K562 (cell line): ENCODE measurements around the gene JPH4. TPM values are rescaled to one million over a fixed set of nuclear protein-coding genes. Genes with fewer than 3 reads are reported as not detected.

Source experiments
- ATAC-seq: fragments of 200-7000 bp; cut with Tn5 transposase; 3 replicates; pipeline ENCODE4 v1.9.1; 2020; ENCODE audit warnings: moderate library complexity
- BruUV-seq: library from RNA; stranded (reverse); fragments of 400-500 nt; replicated peaks from 2 replicates; lab custom pipeline; 2021; lab: Mats Ljungman, UMichigan
- CTCF ChIA-PET: fragments of 300-600 bp; formaldehyde crosslinking; extraction: SDS; loops from one replicate; lab custom pipeline; 2021; ENCODE audit warnings: low intra/inter-chr PET ratio; lab: Yijun Ruan, JAX
- POLR2A ChIA-PET: fragments of 300-600, 350-650 bp; sonication (Branson Sonifier 250); formaldehyde crosslinking; extraction: SDS; loops from one replicate; lab custom pipeline; 2021; ENCODE audit warnings: antibody characterized with exemption, inconsistent platforms; lab: Yijun Ruan, JAX
- DNase-seq, 4 experiments: peaks; one replicate each; pipeline versions ENCODE4 v3.0.0 to v3.0.0-alpha.2; 2011 to 2018; ENCODE audit warnings: low spot score in 3 of 4, mixed read lengths in 3 of 4; ENCODE audit errors: extremely low read depth in 1 of 4
- FAIRE-seq: peaks from 2 replicates; lab custom pipeline; 2011; peaks lifted over from hg19 to GRCh38; lab: Jason Lieb, UNC
- H2AFZ ChIP-seq: 2 replicates; pipeline ENCODE4 v1.6.0; 2011; ENCODE audit warnings: low read depth, low read length, control low read depth, inconsistent platforms
- H3K27ac ChIP-seq: fragments of 200-600 bp; 3 replicates; pipeline ENCODE4 v1.8.0; 2011; ENCODE audit warnings: low read depth, mild to moderate bottlenecking, control low read depth, inconsistent platforms, low read length, moderate library complexity, mixed read lengths; ENCODE audit errors: extremely low read depth
- H3K27me3 ChIP-seq, 2 experiments: fragments of 300-600 bp in 1 of 2; 2 replicates in 1 of 2; 3 replicates in 1 of 2; pipeline versions ENCODE4 v1.6.0 to v1.8.0; 2011; ENCODE audit warnings: inconsistent platforms in 2 of 2, low read length in 2 of 2, mild to moderate bottlenecking in 1 of 2, mixed read lengths in 1 of 2, moderate library complexity in 1 of 2; ENCODE audit not compliant: control insufficient read depth in 2 of 2, insufficient read depth in 2 of 2
- H3K36me3 ChIP-seq: fragments of 300-600 bp; 3 replicates; pipeline ENCODE4 v1.8.0; 2011; ENCODE audit warnings: mild to moderate bottlenecking, low read length, inconsistent platforms; ENCODE audit not compliant: control insufficient read depth, insufficient read depth
- H3K4me1 ChIP-seq, 2 experiments: fragments of 200-600 bp in 1 of 2; replicated peaks in 1 of 2; 2 replicates in 1 of 2; 3 replicates in 1 of 2; pipeline versions ENCODE4 v1.5.1 to v1.8.0; 2011; ENCODE audit warnings: inconsistent platforms in 2 of 2, low read length in 2 of 2, mild to moderate bottlenecking in 1 of 2, mixed read lengths in 1 of 2, moderate library complexity in 1 of 2; ENCODE audit not compliant: control insufficient read depth in 2 of 2, insufficient read depth in 2 of 2
- H3K4me2 ChIP-seq: 2 replicates; pipeline ENCODE4 v1.6.1; 2011; ENCODE audit warnings: low read length, control low read depth, inconsistent platforms, mixed read lengths; ENCODE audit not compliant: insufficient read depth
- H3K4me3 ChIP-seq: fragments of 200-600 bp; sonication (generic), shearing (Covaris generic); 2 replicates; pipeline ENCODE4 v1.5.1; 2016; ENCODE audit warnings: control low read depth, inconsistent platforms
- H3K79me2 ChIP-seq: fragments of 200-600 bp; 3 replicates; pipeline ENCODE4 v1.8.0; 2011; ENCODE audit warnings: low read length, inconsistent platforms; ENCODE audit not compliant: control insufficient read depth, insufficient read depth
- H3K9ac ChIP-seq, 2 experiments: 2 replicates each; pipeline versions ENCODE4 v1.6.0 to v1.6.1; 2011; ENCODE audit warnings: low read depth in 2 of 2, low read length in 2 of 2, control low read depth in 1 of 2, inconsistent platforms in 1 of 2, mild to moderate bottlenecking in 1 of 2, mixed read lengths in 1 of 2; ENCODE audit not compliant: insufficient read depth in 1 of 2
- H3K9me1 ChIP-seq: one replicate; pipeline ENCODE4 v1.6.0; 2011; ENCODE audit warnings: inconsistent platforms, mild to moderate bottlenecking, low read length, moderate library complexity; ENCODE audit not compliant: control insufficient read depth, insufficient read depth
- H3K9me3 ChIP-seq: replicated peaks from 2 replicates; pipeline ENCODE4 v1.5.1; 2011; ENCODE audit warnings: low read depth, low read length, inconsistent platforms; ENCODE audit not compliant: control insufficient read depth, insufficient read depth
- H4K20me1 ChIP-seq: replicated peaks from 2 replicates; pipeline ENCODE4 v1.6.1; 2011; ENCODE audit warnings: low read length, inconsistent platforms, mixed read lengths; ENCODE audit not compliant: control insufficient read depth, insufficient read depth
- BRF2 ChIP-seq: IDR thresholded peaks from 3 replicates; pipeline ENCODE4 v1.6.1; 2011; ENCODE audit warnings: borderline replicate concordance, mild to moderate bottlenecking; ENCODE audit not compliant: insufficient read length, insufficient read depth
- C11orf30 ChIP-seq: fragments of 450-650 bp; IDR thresholded peaks from 2 replicates; pipeline ENCODE4 v1.6.1; 2016; ENCODE audit warnings: low read depth, mild to moderate bottlenecking
- DACH1 ChIP-seq: fragments of 450-650 bp; IDR thresholded peaks from 2 replicates; pipeline ENCODE4 v1.6.1; 2018; ENCODE audit not compliant: partially characterized antibody
- ELF2 ChIP-seq: fragments of 250-450 bp; sonication (Bioruptor Pico); IDR thresholded peaks from 2 replicates; pipeline ENCODE4 v1.5.0; 2021; ENCODE audit warnings: mild to moderate bottlenecking
- HDAC1 ChIP-seq, 2 experiments: fragments of 450-650 bp; IDR thresholded peaks; 2 replicates each; pipeline ENCODE4 v1.6.1; 2016 to 2017; ENCODE audit warnings: inconsistent platforms in 1 of 2, mild to moderate bottlenecking in 1 of 2, moderate library complexity in 1 of 2
- MAFF ChIP-seq: IDR thresholded peaks from 2 replicates; pipeline ENCODE4 v1.6.1; 2012; ENCODE audit warnings: low read length, improper control_type of control experiment
- MAFG ChIP-seq: fragments of 450-650 bp; conservative IDR thresholded peaks from 2 replicates; pipeline ENCODE4 v1.6.1; 2016; ENCODE audit warnings: missing genetic modification characterization, missing compliant biosample characterization
- MAFK ChIP-seq: IDR thresholded peaks from 2 replicates; pipeline ENCODE4 v1.6.1; 2011; ENCODE audit warnings: low read length, improper control_type of control experiment
- ZNF316 ChIP-seq: fragments of 450-650 bp; IDR thresholded peaks from 2 replicates; pipeline ENCODE4 v1.6.1; 2016
- ZSCAN29 ChIP-seq: fragments of 450-650 bp; IDR thresholded peaks from 2 replicates; pipeline ENCODE4 v1.6.1; 2017
- WGBS: fragments of 100-300 bp; shearing (Covaris generic); methylation state at CpG from one replicate; pipeline ENCODE4 v1.1.6; 2016; ENCODE audit warnings: low coverage, mixed read lengths; ENCODE audit not compliant: insufficient coverage; ENCODE audit errors: missing lambda C conversion rate; 5-methylcytosine and 5-hydroxymethylcytosine counted together
- in situ Hi-C: fragments of 300-500 bp; cut with MboI; formaldehyde crosslinking; loops from 4 replicates; pipeline ENCODE4 v1.15.0; 2018; ENCODE audit warnings: inconsistent platforms, mixed read lengths
- intact Hi-C: fragments of 100-400 bp; cut with micrococcal nuclease; formaldehyde crosslinking; loops from 2 replicates; pipeline ENCODE4 v1.14.2; 2022
- polyA plus RNA-seq, 8 experiments: library from polyadenylated mRNA; depleted of rRNA in 4 of 8; stranded (reverse) in 5 of 8; unstranded in 3 of 8; fragments of >200 nt; fragmentation: Nextera tagmentation in 2 of 8; fragmentation: Illumina TruSeq in 1 of 8; extraction: Ambion mirVana in 2 of 8; extraction: Trizol in 1 of 8; gene quantifications; 2 replicates each; pipeline versions ENCODE4 v1.2.1 to v1.2.3, GENCODE V29; 2011 to 2014; ENCODE audit warnings: inconsistent platforms in 1 of 8, missing spikeins in 1 of 8
- total RNA-seq, 7 experiments: library from RNA; depleted of rRNA in 6 of 7; stranded (reverse); fragments of >200 nt in 6 of 7; fragmentation: Illumina TruSeq in 2 of 7; extraction: Trizol in 2 of 7; gene quantifications; 2 replicates each; pipeline versions ENCODE4 v1.2.1 to v1.2.3, GENCODE V29; 2011 to 2021; ENCODE audit warnings: low replicate concordance in 1 of 7

JPH4 gene
- total and polyA plus RNA-seq, 9 of the 15 experiments (the other 6 are each of a cell fraction or from before 2014, with no cell fraction given), result 0.04 to 0.13 (median 0.06) TPM; not detected in 5

- Histone ChIP-seq H4K20me1 (no peaks in the 10 kb centered on the region), H2AFZ (no peak overlapping the region), H3K4me1 (peaks cover 0 to 3% of the 10 kb centered on the region in 2 experiments; a peak in 1 of 5 replicates), H3K9me1 (no peaks in the 10 kb centered on the region), H3K4me3 (no peak overlapping the region), H3K9ac (no peak overlapping the region), H3K4me2 (no peak overlapping the region), H3K36me3 (no peaks in the 10 kb centered on the region), H3K27me3 (peaks cover 2 to 35% of the 10 kb centered on the region in 2 experiments; a peak in 2 of 5 replicates), H3K9me3 (no peaks in the 10 kb centered on the region), H3K27ac (no peak overlapping the region), H3K79me2 (no peaks in the 10 kb centered on the region)
- 3% methylated on average over 3 of the region's 4 CpGs for WGBS
- intact Hi-C loops (no loop called here), in situ Hi-C loops (no loop called here)
- FAIRE-seq (no peak), ATAC-seq (no peak), DNase-seq (no peak)
- ChIA-PET CTCF (no interaction called here), POLR2A (interaction anchor here (1.1 kb wide), 1 partner anchor 507 kb away, joined by 3 read pairs; no protein-coding TSS in a partner anchor)
- BruUV-seq, result no TSS peak
- TF ChIP-seq C11orf30 (peak; percentile 89), MAFK (peak; percentile 92), HDAC1 (IDR thresholded peaks at IDR 0.05) (no peak), BRF2 (no peak), MAFG (tag) (peak; percentile 83), ZSCAN29 (no peak), ZNF316 (peak; percentile 94), MAFF (peak; percentile 89), ELF2 (CRISPR knock-in tag) (no peak), DACH1 (no peak)
- TF ChIP-seq, all 486 proteins: peak for 5
Measured at GRCh38 chr14:23518709-23519108, 59.9 kb downstream of the JPH4 start.

Other genes with a start within 250 kb of the JPH4 start
Only the 7 nearest of the 11 such genes appear.
- gene MYH6, start 170.5 kb downstream of the JPH4 start, total RNA-seq (2014; rRNA removed), result not detected in 2 replicates
- gene MYH6, start 170.5 kb downstream of the JPH4 start, total RNA-seq (2014; rRNA removed; fragmentation: Illumina TruSeq; extraction: Trizol), result not detected in 2 replicates
- not detected in 2 replicates for gene MYH6, start 170.5 kb downstream of the JPH4 start, total RNA-seq (2015; rRNA removed; fragmentation: Illumina TruSeq; extraction: Trizol)
- gene MYH6, start 170.5 kb downstream of the JPH4 start, total RNA-seq (2021), result not detected in 2 replicates
- gene MYH6, start 170.5 kb downstream of the JPH4 start, polyA plus RNA-seq (2011; rRNA removed), result not detected in 2 replicates
- not detected in 2 replicates for gene MYH6, start 170.5 kb downstream of the JPH4 start, polyA plus RNA-seq (2014; fragmentation: Illumina TruSeq; extraction: Trizol)
- not detected for gene MYH6, start 170.5 kb downstream of the JPH4 start, polyA plus RNA-seq (2014; fragmentation: Nextera tagmentation; extraction: Ambion mirVana)
- gene MYH6, start 170.5 kb downstream of the JPH4 start, polyA plus RNA-seq (2014; rRNA removed), result not detected in 2 replicates
- not detected in 2 replicates for gene MYH7, start 143.1 kb downstream of the JPH4 start, total RNA-seq (2014; rRNA removed)
- not detected in 2 replicates for gene MYH7, start 143.1 kb downstream of the JPH4 start, total RNA-seq (2014; rRNA removed; fragmentation: Illumina TruSeq; extraction: Trizol)
- gene MYH7, start 143.1 kb downstream of the JPH4 start, total RNA-seq (2015; rRNA removed; fragmentation: Illumina TruSeq; extraction: Trizol), result not detected in 2 replicates
- not detected in 2 replicates for gene MYH7, start 143.1 kb downstream of the JPH4 start, total RNA-seq (2021)
- not detected in 2 replicates for gene MYH7, start 143.1 kb downstream of the JPH4 start, polyA plus RNA-seq (2011; rRNA removed)
- not detected in 2 replicates for gene MYH7, start 143.1 kb downstream of the JPH4 start, polyA plus RNA-seq (2014; fragmentation: Illumina TruSeq; extraction: Trizol)
- gene MYH7, start 143.1 kb downstream of the JPH4 start, polyA plus RNA-seq (2014; fragmentation: Nextera tagmentation; extraction: Ambion mirVana), result not detected
- gene MYH7, start 143.1 kb downstream of the JPH4 start, polyA plus RNA-seq (2014; rRNA removed), result not detected in 2 replicates
- gene NGDN, start 109.1 kb downstream of the JPH4 start, total RNA-seq (2014; rRNA removed), result 55.1 and 65.3 TPM in 2 replicates
- gene NGDN, start 109.1 kb downstream of the JPH4 start, total RNA-seq (2014; rRNA removed; fragmentation: Illumina TruSeq; extraction: Trizol), result 85.2 and 95.2 TPM in 2 replicates
- gene NGDN, start 109.1 kb downstream of the JPH4 start, total RNA-seq (2015; rRNA removed; fragmentation: Illumina TruSeq; extraction: Trizol), result 73.1 and 74.9 TPM in 2 replicates
- gene NGDN, start 109.1 kb downstream of the JPH4 start, total RNA-seq (2021), result 41.6 and 42.9 TPM in 2 replicates
- gene NGDN, start 109.1 kb downstream of the JPH4 start, polyA plus RNA-seq (2011; rRNA removed), result 62.2 and 82.6 TPM in 2 replicates
- 71.9 and 74.0 TPM in 2 replicates for gene NGDN, start 109.1 kb downstream of the JPH4 start, polyA plus RNA-seq (2014; fragmentation: Illumina TruSeq; extraction: Trizol)
- gene NGDN, start 109.1 kb downstream of the JPH4 start, polyA plus RNA-seq (2014; fragmentation: Nextera tagmentation; extraction: Ambion mirVana), result 100 to 1,000 TPM; 165 to 195 TPM
- 73.5 and 82.4 TPM in 2 replicates for gene NGDN, start 109.1 kb downstream of the JPH4 start, polyA plus RNA-seq (2014; rRNA removed)
- gene ZFHX2, start 27.0 kb downstream of the JPH4 start, total RNA-seq (2014; rRNA removed), result 0.29 TPM in 1 of 2 replicates, not detected in the other
- gene ZFHX2, start 27.0 kb downstream of the JPH4 start, total RNA-seq (2014; rRNA removed; fragmentation: Illumina TruSeq; extraction: Trizol), result 0.10 and 0.11 TPM in 2 replicates
- 0.11 TPM in 2 replicates for gene ZFHX2, start 27.0 kb downstream of the JPH4 start, total RNA-seq (2015; rRNA removed; fragmentation: Illumina TruSeq; extraction: Trizol)
- 0.11 and 0.22 TPM in 2 replicates for gene ZFHX2, start 27.0 kb downstream of the JPH4 start, total RNA-seq (2021)
- gene ZFHX2, start 27.0 kb downstream of the JPH4 start, polyA plus RNA-seq (2011; rRNA removed), result 0.06 and 0.16 TPM in 2 replicates
- 0.03 and 0.09 TPM in 2 replicates for gene ZFHX2, start 27.0 kb downstream of the JPH4 start, polyA plus RNA-seq (2014; fragmentation: Illumina TruSeq; extraction: Trizol)
- gene ZFHX2, start 27.0 kb downstream of the JPH4 start, polyA plus RNA-seq (2014; fragmentation: Nextera tagmentation; extraction: Ambion mirVana), result not detected
- 0.01 TPM in 1 of 2 replicates, not detected in the other for gene ZFHX2, start 27.0 kb downstream of the JPH4 start, polyA plus RNA-seq (2014; rRNA removed)
- gene THTPA, start 22.5 kb downstream of the JPH4 start, total RNA-seq (2014; rRNA removed), result 5.2 and 12.2 TPM in 2 replicates
- 2.2 and 2.4 TPM in 2 replicates for gene THTPA, start 22.5 kb downstream of the JPH4 start, total RNA-seq (2014; rRNA removed; fragmentation: Illumina TruSeq; extraction: Trizol)
- gene THTPA, start 22.5 kb downstream of the JPH4 start, total RNA-seq (2015; rRNA removed; fragmentation: Illumina TruSeq; extraction: Trizol), result 3.8 and 4.2 TPM in 2 replicates
- 6.3 and 8.7 TPM in 2 replicates for gene THTPA, start 22.5 kb downstream of the JPH4 start, total RNA-seq (2021)
- 2.2 and 3.8 TPM in 2 replicates for gene THTPA, start 22.5 kb downstream of the JPH4 start, polyA plus RNA-seq (2011; rRNA removed)
- 6.8 and 8.4 TPM in 2 replicates for gene THTPA, start 22.5 kb downstream of the JPH4 start, polyA plus RNA-seq (2014; fragmentation: Illumina TruSeq; extraction: Trizol)
- 1 to 10 TPM; 6.4 to 6.5 TPM for gene THTPA, start 22.5 kb downstream of the JPH4 start, polyA plus RNA-seq (2014; fragmentation: Nextera tagmentation; extraction: Ambion mirVana)
- gene THTPA, start 22.5 kb downstream of the JPH4 start, polyA plus RNA-seq (2014; rRNA removed), result 5.1 and 9.4 TPM in 2 replicates
- gene AP1G2, start 11.0 kb downstream of the JPH4 start, total RNA-seq (2014; rRNA removed), result 19.1 and 25.8 TPM in 2 replicates
- 12.2 and 19.8 TPM in 2 replicates for gene AP1G2, start 11.0 kb downstream of the JPH4 start, total RNA-seq (2014; rRNA removed; fragmentation: Illumina TruSeq; extraction: Trizol)
- gene AP1G2, start 11.0 kb downstream of the JPH4 start, total RNA-seq (2015; rRNA removed; fragmentation: Illumina TruSeq; extraction: Trizol), result 27.7 and 31.9 TPM in 2 replicates
- 51.9 and 58.1 TPM in 2 replicates for gene AP1G2, start 11.0 kb downstream of the JPH4 start, total RNA-seq (2021)
- gene AP1G2, start 11.0 kb downstream of the JPH4 start, polyA plus RNA-seq (2011; rRNA removed), result 65.3 and 135 TPM in 2 replicates
- gene AP1G2, start 11.0 kb downstream of the JPH4 start, polyA plus RNA-seq (2014; fragmentation: Illumina TruSeq; extraction: Trizol), result 41.3 and 56.2 TPM in 2 replicates
- gene AP1G2, start 11.0 kb downstream of the JPH4 start, polyA plus RNA-seq (2014; fragmentation: Nextera tagmentation; extraction: Ambion mirVana), result 10 to 100 TPM; 22.9 to 33.3 TPM
- gene AP1G2, start 11.0 kb downstream of the JPH4 start, polyA plus RNA-seq (2014; rRNA removed), result 73.4 and 83.5 TPM in 2 replicates
- gene DHRS2, start 57.6 kb upstream of the JPH4 start, total RNA-seq (2014; rRNA removed), result 64.4 and 73.6 TPM in 2 replicates
- 57.9 and 68.7 TPM in 2 replicates for gene DHRS2, start 57.6 kb upstream of the JPH4 start, total RNA-seq (2014; rRNA removed; fragmentation: Illumina TruSeq; extraction: Trizol)
- gene DHRS2, start 57.6 kb upstream of the JPH4 start, total RNA-seq (2015; rRNA removed; fragmentation: Illumina TruSeq; extraction: Trizol), result 73.2 and 73.4 TPM in 2 replicates
- gene DHRS2, start 57.6 kb upstream of the JPH4 start, total RNA-seq (2021), result 59.4 and 62.9 TPM in 2 replicates
- 45.5 and 47.2 TPM in 2 replicates for gene DHRS2, start 57.6 kb upstream of the JPH4 start, polyA plus RNA-seq (2011; rRNA removed)
- gene DHRS2, start 57.6 kb upstream of the JPH4 start, polyA plus RNA-seq (2014; fragmentation: Illumina TruSeq; extraction: Trizol), result 89.3 and 90.9 TPM in 2 replicates
- 1 to 10 TPM; 2.9 to 5.4 TPM for gene DHRS2, start 57.6 kb upstream of the JPH4 start, polyA plus RNA-seq (2014; fragmentation: Nextera tagmentation; extraction: Ambion mirVana)
- 96.8 and 107 TPM in 2 replicates for gene DHRS2, start 57.6 kb upstream of the JPH4 start, polyA plus RNA-seq (2014; rRNA removed)